Frontal cortex (tissue), 4 donors: ENCODE measurements around the gene NENF. TPM values are rescaled to one million over a fixed set of nuclear protein-coding genes. Genes with fewer than 3 reads are reported as not detected.
A peak's percentile ranks its signal among the peaks of the same experiment; 100 is the strongest.
"Not testable (repeated sequence)": the region's sequence is repeated elsewhere in the genome, so short reads cannot be mapped to it uniquely, and the experiment has no call there.

Experiments
- DNase-seq, 2 donors: peaks; one replicate each; pipeline ENCODE4 v3.0.0; 2012; ENCODE audit warnings: low spot score in 2 of 2
- FAIRE-seq: peaks from 2 replicates; lab custom pipeline; 2012; peaks lifted over from hg19 to GRCh38; lab: Jason Lieb, UNC
- total RNA-seq: library from RNA; depleted of rRNA; stranded (reverse); fragments of >200 nt; gene quantifications from one replicate; pipeline ENCODE4 v1.2.3, GENCODE V29; 2014
- donor health status: control.
- donor health status: control.
- donor health status: control.

The NENF gene
- total RNA-seq, 1 donor from 2014 or later, result 21.2 TPM

DNA sequence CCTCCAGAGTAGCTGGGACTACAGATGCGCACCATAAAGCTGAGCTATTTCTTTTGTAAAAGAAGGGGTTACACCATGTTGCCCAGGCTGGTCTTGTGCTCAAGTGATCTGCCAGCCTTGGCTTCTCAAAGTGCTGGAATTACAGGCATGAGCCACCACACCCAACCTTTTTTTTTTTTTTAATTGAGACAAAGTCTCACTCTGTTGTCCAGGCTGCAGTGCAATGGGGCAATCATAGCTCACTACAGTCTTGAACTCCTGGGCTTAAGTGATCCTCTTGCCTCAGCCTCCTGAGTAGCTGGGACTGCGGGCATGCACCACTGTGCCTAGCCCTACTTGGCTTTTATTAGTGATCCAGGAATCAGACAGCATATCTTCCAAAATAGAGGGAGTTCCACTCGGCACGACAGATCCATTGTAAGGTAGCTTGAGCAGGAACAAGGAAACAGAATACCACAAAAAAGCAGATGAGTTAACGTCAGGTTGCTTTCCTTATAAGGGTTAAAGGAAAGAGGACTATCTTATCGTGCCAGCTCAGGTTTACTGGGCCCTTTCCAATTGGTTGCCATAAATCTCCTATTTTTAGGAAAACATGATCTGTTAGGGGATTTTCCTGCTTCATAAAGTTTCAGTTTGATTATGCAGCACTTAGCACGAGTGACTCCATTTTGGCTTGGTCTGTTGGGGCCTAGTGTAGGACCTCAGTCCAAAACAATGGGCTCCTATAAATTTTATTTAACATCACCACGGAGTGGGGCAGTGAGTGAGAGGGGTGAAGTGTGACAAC lies 45.2 kb downstream of the NENF start:
- DNase-seq (no peak), FAIRE-seq (no peak)

DNA sequence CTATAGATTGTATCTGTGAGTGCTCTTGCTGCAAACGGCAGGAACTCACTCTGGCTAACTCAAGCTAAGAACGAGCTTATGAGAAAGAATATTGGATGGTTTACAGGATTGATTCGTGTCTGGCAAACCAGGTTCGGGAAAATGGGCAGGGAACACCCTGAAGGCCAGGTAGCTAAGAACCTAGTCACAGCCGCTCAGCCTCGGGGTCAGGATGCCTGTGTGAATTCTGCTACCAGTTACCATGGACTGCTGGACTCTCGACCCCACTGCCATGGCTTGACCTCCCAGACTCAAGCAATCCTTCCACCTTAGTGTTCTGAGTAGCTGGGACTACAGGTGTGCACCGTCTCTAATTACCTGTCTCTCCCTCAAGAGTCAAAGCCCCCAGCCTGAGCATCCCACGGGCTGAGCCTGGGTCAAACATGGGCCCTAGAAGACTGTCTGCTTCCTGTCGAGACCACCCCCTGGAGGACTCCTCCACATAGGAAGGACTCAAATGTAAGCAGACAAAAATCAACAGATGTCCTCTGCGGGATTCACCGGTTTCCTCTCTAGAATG lies 45.8 kb downstream of the NENF start:
- no peak for FAIRE-seq
- no peak for DNase-seq

DNA sequence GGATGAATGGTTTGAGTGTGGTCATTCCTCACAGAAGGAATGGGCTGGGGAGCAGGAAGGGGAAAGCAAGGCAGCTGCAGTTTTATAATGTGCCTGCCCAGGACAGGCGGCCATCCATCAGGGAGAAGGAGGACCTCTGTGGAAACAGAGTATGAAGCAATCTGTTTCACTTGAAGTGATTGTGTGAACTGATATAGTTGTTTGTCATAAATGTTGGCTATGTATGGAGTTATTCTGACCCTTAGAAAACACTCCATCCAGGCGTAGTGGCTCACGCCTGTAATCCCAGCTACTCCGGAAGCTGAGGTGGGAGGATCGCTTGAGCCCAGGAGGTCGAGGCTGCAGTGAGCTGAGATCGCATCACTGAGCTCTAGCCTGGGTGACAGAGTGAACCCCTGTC lies 46.5 kb downstream of the NENF start:
- DNase-seq, result no peak
- FAIRE-seq, result no peak

DNA sequence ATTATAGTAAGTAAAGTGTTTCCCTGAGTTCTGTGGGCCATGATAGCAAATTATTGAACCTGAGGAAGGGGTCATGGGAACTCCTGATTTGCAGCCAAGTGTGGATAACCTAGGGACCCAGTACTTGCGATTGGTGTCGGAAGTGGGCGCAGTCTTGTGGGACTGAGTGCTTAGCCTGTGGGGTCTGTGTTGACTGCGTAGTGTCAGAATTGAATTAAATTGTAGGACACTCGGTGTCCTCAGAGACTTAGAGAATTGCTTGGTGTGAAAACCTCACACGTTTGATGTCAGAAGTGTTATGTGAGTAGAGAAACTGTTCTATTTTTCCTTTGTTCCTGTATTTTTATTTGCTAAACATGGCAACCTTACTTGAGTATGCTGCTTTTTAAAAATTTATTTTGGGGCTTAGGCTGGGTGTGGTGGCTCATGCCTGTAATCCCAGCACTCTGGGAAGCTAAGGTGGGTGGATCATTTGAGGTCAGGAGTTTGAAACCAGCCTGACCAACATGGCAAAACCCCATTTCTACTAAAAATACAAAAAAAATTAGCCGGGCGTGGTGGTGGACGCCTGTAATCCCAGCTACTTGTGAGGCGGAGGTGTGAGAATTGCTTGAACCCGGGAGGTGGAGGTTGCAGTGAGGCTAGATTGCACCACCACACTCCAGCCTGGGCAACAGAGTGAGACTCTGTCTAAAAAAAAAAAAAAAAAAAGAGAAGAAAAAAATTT lies 48.2 kb downstream of the NENF start:
- not testable (repeated sequence) for FAIRE-seq, DNase-seq

DNA sequence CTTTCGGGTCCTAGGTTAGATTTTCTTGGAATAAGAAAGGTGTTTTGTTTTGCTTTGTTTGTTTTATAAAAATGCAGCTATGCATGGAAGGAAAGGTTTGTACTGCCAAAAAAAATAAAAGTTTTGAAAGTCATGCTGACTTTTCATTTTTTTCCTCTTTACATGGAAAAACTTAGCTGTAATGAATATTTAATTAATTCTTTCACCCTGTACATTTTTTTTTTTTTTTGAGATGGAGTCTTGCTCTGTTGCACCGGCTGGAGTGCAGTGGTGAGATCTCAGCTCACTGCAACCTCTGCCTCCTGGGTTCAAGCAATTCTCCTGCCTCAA lies 48.7 kb downstream of the NENF start:
- no peak for DNase-seq
- FAIRE-seq, result no peak

DNA sequence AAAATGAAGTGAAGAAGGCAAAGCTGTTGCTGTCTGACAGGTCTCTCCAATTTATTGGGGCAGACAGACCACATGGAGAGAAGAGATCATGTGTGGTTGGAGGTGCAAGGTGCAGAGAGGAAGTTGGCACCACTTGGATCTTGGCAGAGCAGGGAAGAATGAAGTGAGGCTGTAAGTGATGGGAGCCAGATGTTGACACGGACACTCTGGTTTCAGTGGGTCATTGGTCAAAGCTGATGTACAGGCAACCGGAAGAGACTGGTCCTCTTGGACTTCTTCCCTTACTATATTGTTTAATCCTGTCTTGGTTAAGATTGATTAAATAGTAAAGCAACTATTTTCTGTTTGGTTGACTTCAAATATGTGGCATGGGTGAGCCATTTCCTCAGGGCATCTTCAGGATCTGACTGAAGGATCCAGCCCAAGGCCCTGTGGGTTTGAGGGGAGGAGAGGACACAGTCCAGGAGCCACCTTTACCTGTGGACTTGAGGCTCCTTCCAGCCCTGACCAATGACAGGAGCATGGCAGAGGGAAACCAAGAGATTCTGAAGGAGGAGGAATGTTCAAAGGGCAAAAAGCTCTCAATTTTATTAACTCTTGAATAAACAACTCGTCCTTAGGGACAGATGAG lies 49.4 kb downstream of the NENF start:
- FAIRE-seq, result no peak
- no peak for DNase-seq

DNA sequence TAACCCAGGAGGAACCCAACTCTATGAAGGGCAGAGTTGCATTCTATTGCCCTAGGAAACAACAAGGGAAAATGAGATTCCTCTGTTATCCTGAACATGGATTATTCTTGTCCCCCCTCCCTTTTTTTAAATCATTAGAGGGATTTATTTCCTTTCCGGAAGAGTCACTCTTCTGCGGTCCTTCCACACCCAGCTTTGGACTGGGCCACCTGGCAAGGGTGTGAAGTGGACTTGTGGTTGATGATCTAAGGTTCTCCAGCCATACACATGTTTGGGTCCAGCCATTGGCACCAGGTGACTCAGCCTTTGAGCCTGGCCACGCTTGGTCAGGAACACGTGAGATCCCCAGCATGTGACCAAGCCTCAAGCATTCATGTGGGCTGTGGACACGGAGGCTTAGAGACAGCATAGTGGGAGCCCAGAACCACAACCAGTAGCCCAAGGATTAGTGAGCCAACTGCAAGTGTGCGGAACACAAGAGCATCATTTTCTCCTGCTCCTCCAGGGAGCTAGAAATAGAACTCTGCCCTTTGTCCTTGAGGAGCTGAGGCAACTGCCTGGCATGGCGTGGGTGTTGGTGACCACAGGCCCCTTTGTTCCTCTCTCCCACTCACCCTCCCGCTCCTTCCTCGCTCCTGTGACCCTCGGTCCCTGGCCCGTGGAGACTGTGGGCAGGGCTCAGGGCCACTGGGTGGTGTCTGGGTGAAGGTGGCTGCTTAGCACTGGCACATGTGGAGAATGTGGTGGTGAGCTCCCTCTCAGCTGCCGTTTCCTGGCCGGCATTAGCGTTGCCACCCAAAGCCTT lies 50.1 kb downstream of the NENF start:
- FAIRE-seq (no peak), DNase-seq (no peak)

DNA sequence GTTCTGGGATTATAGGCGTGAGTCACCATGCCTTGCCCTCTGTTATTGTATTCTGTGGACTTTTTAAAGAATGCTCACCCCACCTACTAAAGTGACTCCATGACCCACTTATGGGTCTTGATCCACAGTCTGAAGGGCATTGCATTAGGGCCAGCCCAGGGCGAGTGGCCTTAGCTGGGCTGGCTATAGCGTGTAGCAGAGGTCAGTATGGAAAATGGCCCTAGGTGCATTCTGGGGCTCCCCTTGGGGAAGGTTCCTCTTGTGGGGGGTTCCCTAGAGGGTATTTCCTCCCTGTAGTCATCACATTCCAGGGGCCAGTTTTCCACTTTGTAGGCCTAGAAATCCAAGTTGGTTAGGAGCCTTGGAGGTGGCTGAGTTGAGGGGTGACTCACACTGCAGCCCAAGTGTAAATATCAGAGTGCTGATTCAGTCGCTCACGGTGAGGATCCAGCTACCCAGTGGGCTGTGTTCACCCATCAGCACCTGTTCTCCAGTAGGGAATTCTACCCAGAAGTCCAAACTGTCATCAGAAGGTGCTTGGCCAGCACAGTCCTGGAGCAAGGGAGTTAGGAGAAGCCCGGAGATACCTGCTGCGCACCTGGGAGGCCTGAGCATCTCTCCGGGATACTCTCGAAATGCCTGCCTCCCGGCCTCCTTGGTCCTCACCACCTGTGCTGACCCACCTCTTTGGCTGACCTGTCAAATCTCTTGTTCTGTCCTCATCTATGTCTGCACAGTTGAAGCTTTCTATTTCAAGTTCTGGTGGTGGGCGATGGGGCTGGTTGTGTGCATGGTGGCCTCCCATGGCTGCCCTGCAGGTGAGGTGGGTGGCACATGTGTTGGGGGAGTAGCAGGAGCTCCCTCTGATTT lies 52.2 kb downstream of the NENF start:
- no peak for FAIRE-seq

DNA sequence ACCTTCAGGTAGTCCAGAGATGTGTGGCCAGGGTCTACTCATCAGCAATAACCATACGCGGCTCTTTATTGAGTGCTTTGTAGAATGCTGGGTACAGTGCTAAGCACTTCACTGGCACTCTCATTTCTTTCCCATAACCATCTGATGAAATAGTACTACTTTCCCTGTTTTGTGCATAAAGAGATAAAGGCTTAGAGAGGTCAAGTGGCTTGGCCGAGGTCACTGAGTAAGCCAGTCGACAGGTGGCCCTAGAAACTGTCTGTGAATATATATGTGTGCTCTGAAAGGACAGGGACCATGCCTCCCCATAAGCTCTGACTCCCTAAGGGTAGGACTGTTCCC lies 52.8 kb downstream of the NENF start:
- DNase-seq, result no peak
- FAIRE-seq, result no peak

More for the DNA sequence above, 52.2 kb downstream of the NENF start:
- no peak for DNase-seq

DNA sequence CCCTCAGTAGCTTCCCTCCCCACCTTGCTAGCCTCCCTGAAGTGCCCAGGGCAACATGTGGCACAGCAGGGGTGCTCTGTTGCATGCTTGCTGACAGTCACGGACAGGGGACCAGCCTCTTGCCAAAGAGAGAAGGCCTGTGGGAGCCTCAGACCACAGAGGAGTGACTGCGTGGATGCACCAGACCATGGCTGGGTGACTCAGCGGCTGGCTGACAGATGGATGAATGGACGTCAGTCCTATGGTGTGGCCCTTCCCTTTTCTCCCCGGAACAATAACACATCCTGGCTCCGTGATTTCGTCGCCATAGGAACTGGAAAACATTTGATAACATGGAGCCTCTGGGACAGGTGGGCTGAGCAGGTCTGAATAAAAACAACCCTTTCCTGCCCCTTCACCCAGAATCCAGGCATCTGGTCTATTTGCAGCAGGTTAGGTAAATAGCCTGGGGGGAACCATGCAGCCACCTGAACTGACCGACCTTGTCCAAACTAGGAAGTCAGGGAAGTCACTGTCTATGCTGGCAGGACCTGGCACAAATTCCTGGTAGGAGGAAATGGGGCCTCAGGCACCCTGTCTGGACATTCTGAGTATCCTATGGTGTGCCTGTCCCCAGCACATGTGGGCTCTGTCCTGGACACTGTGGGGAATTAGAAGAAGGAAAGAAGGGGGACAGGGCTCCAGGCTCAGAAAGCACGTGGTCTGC lies 53.3 kb downstream of the NENF start:
- DNase-seq, result no peak
- FAIRE-seq, result no peak

DNA sequence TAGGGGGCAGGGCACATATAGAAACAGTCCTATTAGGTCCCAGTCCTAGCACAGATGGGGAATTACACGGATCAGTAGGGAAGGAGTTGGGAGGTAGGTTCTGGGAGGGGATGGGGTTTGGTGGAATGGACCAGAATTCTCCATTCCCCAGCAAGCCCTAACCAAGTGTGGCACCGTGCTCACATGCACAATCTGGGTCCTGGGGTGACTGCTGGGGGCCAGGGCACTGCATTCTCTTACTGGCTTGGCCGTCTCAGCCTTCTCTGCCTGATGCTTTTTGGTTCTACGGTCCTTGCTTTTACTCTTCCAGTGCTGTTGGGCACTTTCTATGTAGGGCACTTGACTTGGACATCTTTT lies 53.9 kb downstream of the NENF start:
- no peak for FAIRE-seq
- DNase-seq, result no peak

DNA sequence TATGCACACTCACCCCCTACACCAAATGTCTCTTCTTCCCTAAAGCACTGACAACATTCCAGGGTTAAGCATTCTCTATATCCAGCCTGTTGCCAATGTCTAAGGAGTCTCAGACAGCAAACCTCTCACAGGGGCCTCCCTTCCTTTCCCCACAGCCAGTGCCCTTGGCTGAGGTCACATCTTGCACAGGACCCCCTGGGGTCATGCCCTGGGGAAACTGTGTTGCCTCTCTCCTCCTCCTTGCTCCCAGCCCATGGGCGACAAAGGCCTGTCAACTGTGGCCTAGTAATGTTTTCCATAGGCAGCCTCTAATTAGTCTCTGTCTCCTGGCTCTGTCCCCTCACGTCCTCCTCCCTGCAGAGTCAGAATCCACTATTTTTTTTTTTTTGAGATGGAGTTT lies 54.6 kb downstream of the NENF start:
- no peak for FAIRE-seq
- no peak for DNase-seq

DNA sequence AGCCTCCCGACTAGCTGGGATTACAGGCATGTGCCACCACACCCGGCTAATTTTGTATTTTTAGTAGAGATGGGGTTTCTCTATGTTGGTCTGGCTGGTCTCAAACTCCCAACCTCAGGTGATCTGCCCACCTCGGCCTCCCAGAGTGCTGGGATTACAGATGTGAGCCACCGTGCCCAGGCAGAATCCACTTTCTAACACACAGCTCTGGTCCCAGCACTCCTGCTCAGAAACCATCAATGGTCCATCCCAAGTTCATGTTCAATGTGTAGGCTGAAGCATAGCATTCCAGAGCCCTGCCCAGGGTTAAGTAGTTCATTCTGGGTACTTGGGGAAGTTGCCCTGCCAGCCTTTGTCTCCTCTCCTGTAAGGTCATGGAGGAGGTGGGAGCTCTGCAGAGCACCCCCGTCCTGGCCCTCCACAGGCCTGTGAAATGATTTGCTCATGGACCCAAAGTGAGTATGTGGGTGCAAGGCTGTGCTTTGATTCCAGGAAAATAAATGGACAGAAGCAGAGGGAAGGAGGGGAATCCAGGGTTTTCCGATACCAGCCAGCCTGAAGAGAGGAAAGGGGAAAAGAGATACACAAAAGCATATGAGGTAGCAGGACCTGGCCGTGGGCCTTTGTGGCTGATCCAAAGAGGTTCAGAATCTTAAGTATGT lies 55.2 kb downstream of the NENF start:
- DNase-seq, result no peak
- FAIRE-seq, result no peak

DNA sequence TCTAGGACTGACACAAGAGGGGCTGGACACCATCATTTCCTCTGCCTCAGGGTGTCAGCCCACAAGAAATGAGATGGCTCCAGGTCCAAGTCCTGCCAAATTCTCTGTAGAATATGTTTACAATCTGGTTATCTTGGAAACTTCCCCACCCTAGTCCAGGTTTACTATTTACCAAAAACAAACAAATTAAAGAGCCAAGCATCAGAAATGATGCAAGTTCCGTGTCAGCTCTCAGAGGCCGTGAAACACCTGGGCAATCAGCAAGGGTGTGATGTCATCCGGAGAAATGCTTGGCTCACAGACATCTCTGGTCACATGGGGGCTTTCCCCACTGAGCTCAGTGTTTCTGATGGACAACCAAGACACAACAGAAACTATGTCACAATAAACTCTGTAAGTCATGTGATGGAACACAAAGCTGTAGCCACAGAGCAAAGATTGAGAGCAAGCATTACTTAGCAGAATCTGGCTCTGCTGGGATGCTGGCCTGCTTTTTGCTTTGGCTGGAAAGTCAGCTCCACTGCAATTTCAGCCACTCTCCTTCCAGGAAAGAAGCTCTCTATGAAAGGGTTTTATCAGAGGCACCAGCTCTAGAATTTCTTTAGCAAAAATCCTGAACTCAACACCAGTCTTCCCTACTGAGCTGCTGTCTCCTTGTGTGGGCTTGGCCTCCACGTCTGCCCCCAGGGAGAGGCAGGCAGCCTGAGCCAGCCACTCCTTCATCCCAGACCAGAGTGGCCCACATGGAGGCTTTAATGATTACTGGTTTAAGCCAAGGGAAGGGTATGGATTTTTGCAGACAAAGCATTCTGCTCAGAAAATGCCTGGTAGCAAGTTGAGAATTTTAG lies 55.9 kb downstream of the NENF start:
- no peak for FAIRE-seq

DNA sequence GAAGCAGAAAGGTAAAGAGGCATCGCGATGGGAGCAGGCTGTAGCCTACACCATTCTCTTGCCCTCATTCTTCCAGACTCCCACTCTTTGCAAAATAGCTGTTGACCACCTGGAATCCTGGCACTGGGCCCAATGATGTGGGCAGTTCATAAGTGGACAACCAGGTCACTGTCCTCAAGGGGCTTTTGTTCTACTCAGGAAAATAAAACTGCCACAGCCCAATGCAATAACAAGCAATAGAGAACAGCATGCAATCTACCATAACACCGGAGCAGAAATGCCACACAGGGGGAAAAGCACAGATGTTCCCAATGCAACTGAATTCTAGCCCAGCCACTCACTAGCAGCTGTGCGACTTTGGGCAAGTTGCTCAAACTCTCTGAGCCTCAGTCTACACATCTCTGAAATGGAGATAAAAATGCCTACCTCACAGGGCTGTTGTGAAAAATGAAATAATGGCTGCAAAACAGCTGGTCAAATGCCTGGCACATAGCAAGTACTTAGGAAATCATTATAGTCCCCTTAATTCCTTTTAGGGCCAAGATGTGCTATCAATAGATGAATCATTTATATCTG lies 56.7 kb downstream of the NENF start:
- no peak for FAIRE-seq
- DNase-seq, result no peak

More for the DNA sequence above, 55.9 kb downstream of the NENF start:
- DNase-seq, result peak in 1 of 2 donors; percentile 42

DNA sequence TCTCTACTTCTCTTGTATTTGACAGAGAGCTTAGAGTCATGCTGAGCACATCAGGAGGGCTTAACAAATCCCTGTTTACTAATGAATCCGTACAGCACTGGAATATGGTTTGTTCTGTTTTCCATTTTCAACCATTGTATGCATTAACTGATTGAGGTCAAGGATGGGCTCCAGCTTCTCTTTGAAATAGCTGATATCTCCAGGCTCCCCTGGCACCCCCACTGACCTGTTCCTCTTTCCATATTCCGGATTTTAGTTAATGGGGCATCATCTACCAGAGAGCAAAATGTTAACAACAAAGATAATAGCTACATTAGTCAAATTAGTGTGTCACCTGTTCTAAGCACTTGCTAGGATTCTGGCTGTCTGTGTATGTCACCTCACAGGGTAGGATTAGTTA lies 57.6 kb downstream of the NENF start:
- DNase-seq (no peak), FAIRE-seq (no peak)

DNA sequence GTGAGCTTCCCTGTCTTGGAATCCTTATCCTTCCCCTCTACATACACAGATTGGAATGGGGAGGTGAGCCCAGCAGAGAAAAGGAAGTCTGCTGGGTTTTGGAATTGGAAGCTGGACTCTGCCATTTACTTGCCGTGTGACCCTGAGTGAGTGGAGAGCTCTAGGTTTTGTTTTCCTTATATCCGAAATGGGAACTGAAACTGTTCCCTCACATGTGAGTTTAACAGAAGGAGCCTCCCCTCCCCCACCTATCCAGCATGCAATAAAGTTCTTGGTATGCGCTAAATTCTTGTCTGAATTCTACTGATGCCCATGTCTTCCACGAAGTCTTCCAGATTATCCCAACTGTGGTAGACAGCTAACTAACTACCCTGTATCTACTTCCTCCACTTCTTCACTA lies 58.7 kb downstream of the NENF start:
- DNase-seq, result no peak
- FAIRE-seq, result no peak
